Stomach (tissue), 9 donors: ENCODE measurements around the gene PSMB7. TPM values are rescaled to one million over a fixed set of nuclear protein-coding genes. Genes with fewer than 3 reads are reported as not detected.

Experiments
- DNase-seq, 2 donors: peaks; one replicate each; pipeline versions ENCODE4 v3.0.0 to v3.0.0-alpha.2; 2013 to 2019
- H3K27ac ChIP-seq, 5 donors: fragments of 200-600 bp in 4 of 5; sonication (generic) in 4 of 5; one replicate each; pipeline ENCODE4 v1.5.1; 2013 to 2019; ENCODE audit warnings: mild to moderate bottlenecking in 1 of 5, moderate library complexity in 1 of 5
- H3K27me3 ChIP-seq, 3 donors: fragments of 200-600 bp; sonication (generic); one replicate each; pipeline ENCODE4 v1.5.1; 2017 to 2019; ENCODE audit warnings: mixed run types in 1 of 3
- H3K36me3 ChIP-seq, 4 donors: fragments of 200-600 bp; sonication (generic); 1 replicate in 3 of 4; 2 replicates in 1 of 4; pipeline ENCODE4 v1.5.1; 2016 to 2019
- H3K4me1 ChIP-seq, 4 donors: fragments of 200-600 bp; sonication (generic); one replicate each; pipeline ENCODE4 v1.5.1; 2016 to 2019
- H3K4me3 ChIP-seq, 4 donors: fragments of 200-600 bp; sonication (generic) in 3 of 4; one replicate each; pipeline ENCODE4 v1.5.1; 2016 to 2019; ENCODE audit warnings: mild to moderate bottlenecking in 1 of 4
- H3K9me3 ChIP-seq, 4 donors: fragments of 200-600 bp; sonication (generic); one replicate each; pipeline ENCODE4 v1.5.1; 2016 to 2019
- CTCF ChIP-seq, 7 experiments: fragments of 450-650 bp in 4 of 7; fragments of 200-600 bp in 3 of 7; sonication (generic) in 3 of 7; IDR thresholded peaks; one replicate each; pipeline ENCODE4 v1.5.1; 2016 to 2019; ENCODE audit warnings: antibody characterized with exemption in 7 of 7, control low read depth in 2 of 7, mild to moderate bottlenecking in 1 of 7
- EP300 ChIP-seq: sonication (generic); formaldehyde crosslinking; IDR thresholded peaks from one replicate; pipeline ENCODE4 v1.6.1; 2017; ENCODE audit warnings: antibody characterized with exemption
- POLR2A ChIP-seq, 4 donors: fragments of 450-650 bp; IDR thresholded peaks; one replicate each; pipeline ENCODE4 v1.6.1; 2016; ENCODE audit warnings: antibody characterized with exemption in 4 of 4, control low read depth in 2 of 4, mild to moderate bottlenecking in 1 of 4, moderate library complexity in 1 of 4
- POLR2AphosphoS5 ChIP-seq, 3 donors: sonication (generic); formaldehyde crosslinking; IDR thresholded peaks; one replicate each; pipeline ENCODE4 v1.6.1; 2016; ENCODE audit warnings: antibody characterized with exemption in 3 of 3
- WGBS, 5 donors: extraction: QIAGEN DNeasy Blood & Tissue Kit in 3 of 5; methylation state at CpG; one replicate each; pipeline versions ENCODE4 v1.1.5 to v1.1.7; 2013 to 2018; 5-methylcytosine and 5-hydroxymethylcytosine counted together
- intact Hi-C: fragments of 100-400 bp; cut with DNase I; formaldehyde crosslinking; loops from one replicate; pipeline ENCODE4 v1.15.1; 2023; ENCODE audit warnings: low total_unique reads
- polyA plus RNA-seq, 3 donors: library from polyadenylated mRNA; stranded (reverse); fragments of 200-250 nt; gene quantifications; one replicate each; pipeline ENCODE4 v1.2.3, GENCODE V29; 2013
- total RNA-seq, 5 donors: library from RNA; depleted of rRNA; stranded (reverse); fragments of >200 nt; gene quantifications; one replicate each; pipeline versions ENCODE4 v1.1.0 to v1.2.3, GENCODE V29; 2014 to 2016
- donor health status: healthy with polysubstance abuse.
- donor health status: Bipolar disorder and iron deficiency.
- donor health status: healthy.

Gene PSMB7
- total and polyA plus RNA-seq, 8 donors: 4.9 to 213 (median 118) TPM

- H3K36me3 ChIP-seq: peaks cover 17 to 99% (median 97%) of the 10 kb centered on the region in 4 donors
- TF ChIP-seq POLR2AphosphoS5 (IDR thresholded peaks at IDR 0.05) (no peak), POLR2A (IDR thresholded peaks at IDR 0.05) (no peak), EP300 (no peak), CTCF (IDR thresholded peaks at IDR 0.05) (no peak)
Measured at GRCh38 chr9:124332361-124333202, 82.7 kb downstream of the PSMB7 start.

GRCh38 chr9:124331580-124331979, 83.7 kb downstream of the PSMB7 start:
- H3K4me1 ChIP-seq: no peaks in the 10 kb centered on the region
- no peak for DNase-seq
- H3K27me3 ChIP-seq: no peaks in the 10 kb centered on the region
- TF ChIP-seq CTCF (IDR thresholded peaks at IDR 0.05) (no peak), EP300 (no peak), POLR2A (IDR thresholded peaks at IDR 0.05) (no peak), POLR2AphosphoS5 (IDR thresholded peaks at IDR 0.05) (no peak)
- intact Hi-C loops: no loop called here
- no peaks in the 10 kb centered on the region for H3K9me3 ChIP-seq
- 83 to 93% (median 89%) methylated on average over 9 to 11 of the region's 11 CpGs for WGBS, 5 donors
- no peak overlapping the region for H3K4me3 ChIP-seq
- peaks cover 26 to 99% (median 97%) of the 10 kb centered on the region in 4 donors for H3K36me3 ChIP-seq
- no peak overlapping the region for H3K27ac ChIP-seq

More at GRCh38 chr9:124332361-124333202, 82.7 kb downstream of the PSMB7 start:
- Histone ChIP-seq H3K9me3 (peaks cover 0 to 10% (median 5%) of the 10 kb centered on the region in 4 donors), H3K27ac (no peak overlapping the region), H3K4me3 (no peak overlapping the region), H3K4me1 (no peaks in the 10 kb centered on the region), H3K27me3 (no peaks in the 10 kb centered on the region)
- no peak for DNase-seq
- WGBS, 5 donors: 75 to 87% (median 80%) methylated on average over 14 to 28 of the region's 28 CpGs
- intact Hi-C loops: no loop called here

- H3K4me1 ChIP-seq: no peaks in the 10 kb centered on the region
- H3K9me3 ChIP-seq: no peaks in the 10 kb centered on the region
- intact Hi-C loops: no loop called here
- 85 to 91% (median 90%) methylated on average over 28 to 29 of the region's 29 CpGs for WGBS, 5 donors
- no peak for TF ChIP-seq EP300
- TF ChIP-seq POLR2A (IDR thresholded peaks at IDR 0.05): no peak
- peaks cover 31 to 99% (median 97%) of the 10 kb centered on the region in 4 donors for H3K36me3 ChIP-seq
- DNase-seq: no peak
- no peak overlapping the region for H3K27ac ChIP-seq
- no peak overlapping the region for H3K4me3 ChIP-seq
- no peaks in the 10 kb centered on the region for H3K27me3 ChIP-seq
Measured at GRCh38 chr9:124330011-124330697, 85.1 kb downstream of the PSMB7 start.

GRCh38 chr9:124329206-124329792, 85.9 kb downstream of the PSMB7 start:
- no peak overlapping the region for H3K4me3 ChIP-seq
- DNase-seq: no peak

GRCh38 chr9:124328285-124328684, 87.0 kb downstream of the PSMB7 start:
- H3K27ac ChIP-seq: no peak overlapping the region
- H3K4me3 ChIP-seq: no peak overlapping the region
- H3K4me1 ChIP-seq: no peaks in the 10 kb centered on the region
- H3K9me3 ChIP-seq: no peaks in the 10 kb centered on the region
- intact Hi-C loops: loop anchor here (10.0 kb wide), 1 partner anchor 203 kb away; no protein-coding TSS in a partner anchor
- 90 to 95% (median 94%) methylated on average over 11 to 12 of the region's 12 CpGs for WGBS, 5 donors
- TF ChIP-seq POLR2A (IDR thresholded peaks at IDR 0.05): no peak
- TF ChIP-seq CTCF (IDR thresholded peaks at IDR 0.05): no peak
- TF ChIP-seq POLR2AphosphoS5 (IDR thresholded peaks at IDR 0.05): no peak
- no peak for TF ChIP-seq EP300
- H3K36me3 ChIP-seq: peaks cover 31 to 100% (median 99%) of the 10 kb centered on the region in 4 donors
- H3K27me3 ChIP-seq: no peaks in the 10 kb centered on the region
- no peak for DNase-seq

More at GRCh38 chr9:124329206-124329792, 85.9 kb downstream of the PSMB7 start:
- Histone ChIP-seq H3K4me1 (no peaks in the 10 kb centered on the region), H3K27ac (no peak overlapping the region), H3K36me3 (peaks cover 31 to 99% (median 97%) of the 10 kb centered on the region in 4 donors), H3K9me3 (no peaks in the 10 kb centered on the region), H3K27me3 (no peaks in the 10 kb centered on the region)
- intact Hi-C loops: loop anchor here (10.0 kb wide), 1 partner anchor 204 kb away; no protein-coding TSS in a partner anchor
- TF ChIP-seq POLR2AphosphoS5 (IDR thresholded peaks at IDR 0.05): no peak
- 89 to 97% (median 91%) methylated on average over 19 of the region's 19 CpGs for WGBS, 5 donors
